ENCODE results near the gene DNM3. TPM values are rescaled to one million over a fixed set of nuclear protein-coding genes. Genes with fewer than 3 reads are reported as not detected.
A peak's percentile ranks its signal among the peaks of the same experiment; 100 is the strongest.

DNM3 gene
- total and polyA plus RNA-seq, 2 donors (not counting 3 experiments of a cell fraction or from before 2014, with no cell fraction given) = 1.4 to 2.5 TPM

DNA sequence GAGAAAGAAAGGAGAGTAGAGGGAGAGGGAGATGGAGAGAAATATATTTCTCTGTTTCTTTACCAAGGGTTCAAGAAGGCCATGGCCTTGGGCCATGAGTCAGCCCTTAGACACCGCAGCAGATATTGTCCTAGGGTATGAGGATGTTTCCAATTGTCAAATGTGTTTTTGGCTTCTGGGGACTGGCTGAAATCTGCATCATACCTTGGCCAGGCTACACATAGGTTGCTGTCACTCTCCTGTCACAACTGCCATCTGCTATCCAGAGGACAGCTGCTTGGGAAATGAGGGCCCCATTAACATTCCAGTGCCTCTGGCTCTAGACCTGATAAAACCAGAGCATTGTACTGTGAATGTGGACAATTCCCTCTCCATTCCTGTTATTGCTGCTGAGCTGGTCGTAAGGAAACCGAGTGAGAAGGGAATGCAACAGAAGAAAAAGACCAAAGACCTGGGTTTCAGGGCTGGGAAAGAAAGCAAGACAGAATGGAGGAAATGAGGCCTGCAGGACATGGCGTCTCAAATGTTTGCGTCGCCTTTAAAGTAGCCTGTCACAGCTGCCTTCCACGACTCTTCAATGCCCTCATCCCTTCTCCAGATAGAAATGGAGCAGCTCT lies 611.3 kb downstream of the DNM3 start:
- no peak overlapping the region for H2AFZ ChIP-seq (ENCODE audit: low read depth, low read length)
- no peak for DNase-seq (ENCODE audit: low read depth, low spot score)

More for the DNA sequence above, 611.3 kb downstream of the DNM3 start:
- BruUV-seq (replicated peaks) = no TSS peak
- no peaks in the 10 kb centered on the region for H3K79me2 ChIP-seq (ENCODE audit: control insufficient read depth, insufficient read depth, low read length)
- H3K4me1 ChIP-seq (ENCODE audit: control insufficient read depth, extremely low read depth, insufficient read depth, low read length) = peaks cover 22% of the 10 kb centered on the region
- no peak overlapping the region for H3K4me3 ChIP-seq (replicated peaks in 1 of 3; ENCODE audit: insufficient read depth in 1 of 3, low read depth in 1 of 3, low read length in 3 of 3)
- no peaks in the 10 kb centered on the region for H3K9me1 ChIP-seq (replicated peaks; ENCODE audit: control insufficient read depth, extremely low read depth, insufficient read depth, low read length)
- H3K9me3 ChIP-seq (replicated peaks; ENCODE audit: control insufficient read depth, insufficient read depth, low read length) = no peaks in the 10 kb centered on the region
- dilution Hi-C loops (cut with MboI; ENCODE audit: extremely low pct_ligation_motif_present, low sequenced_read_pairs) (no loop called here), intact Hi-C loops (cut with micrococcal nuclease) (loop anchor here (5.0 kb wide), 1 partner anchor 135 kb away; no protein-coding TSS in a partner anchor)
- no peak overlapping the region for H3K9ac ChIP-seq (replicated peaks; ENCODE audit: extremely low read depth, insufficient read depth, low read length)
- H4K20me1 ChIP-seq (replicated peaks; ENCODE audit: control insufficient read depth, extremely low read depth, insufficient read depth, low read length) = no peaks in the 10 kb centered on the region
- peak; percentile 4 for FAIRE-seq
- ChIA-PET POLR2A (no interaction called here), CTCF (interaction anchor here (1.1 to 1.4 kb wide), 2 partner anchors 14 to 267 kb away, joined by 3 to 5 read pairs; no protein-coding TSS in a partner anchor)
- TF ChIP-seq JUN (IDR thresholded peaks at IDR 0.05; ENCODE audit: borderline replicate concordance, insufficient read depth, insufficient read length, low read depth) (no peak), GATA2 (IDR thresholded peaks at IDR 0.05; ENCODE audit: insufficient read depth, insufficient read length, low read depth, low read length) (no peak), POLR2AphosphoS5 (IDR thresholded peaks at IDR 0.05; ENCODE audit: insufficient read depth, low read depth, low read length) (no peak), MYC (IDR thresholded peaks at IDR 0.05; ENCODE audit: low read depth, low read length) (no peak), FOS (IDR thresholded peaks at IDR 0.05; ENCODE audit: borderline replicate concordance, insufficient read depth, low read length) (no peak), EZH2 (IDR thresholded peaks at IDR 0.05; ENCODE audit: borderline replicate concordance, low read depth, low read length, severe bottlenecking) (no peak), POLR2A (IDR thresholded peaks at IDR 0.05; ENCODE audit: low read depth, low read length) (no peak)
- TF ChIP-seq, protein P1, sequence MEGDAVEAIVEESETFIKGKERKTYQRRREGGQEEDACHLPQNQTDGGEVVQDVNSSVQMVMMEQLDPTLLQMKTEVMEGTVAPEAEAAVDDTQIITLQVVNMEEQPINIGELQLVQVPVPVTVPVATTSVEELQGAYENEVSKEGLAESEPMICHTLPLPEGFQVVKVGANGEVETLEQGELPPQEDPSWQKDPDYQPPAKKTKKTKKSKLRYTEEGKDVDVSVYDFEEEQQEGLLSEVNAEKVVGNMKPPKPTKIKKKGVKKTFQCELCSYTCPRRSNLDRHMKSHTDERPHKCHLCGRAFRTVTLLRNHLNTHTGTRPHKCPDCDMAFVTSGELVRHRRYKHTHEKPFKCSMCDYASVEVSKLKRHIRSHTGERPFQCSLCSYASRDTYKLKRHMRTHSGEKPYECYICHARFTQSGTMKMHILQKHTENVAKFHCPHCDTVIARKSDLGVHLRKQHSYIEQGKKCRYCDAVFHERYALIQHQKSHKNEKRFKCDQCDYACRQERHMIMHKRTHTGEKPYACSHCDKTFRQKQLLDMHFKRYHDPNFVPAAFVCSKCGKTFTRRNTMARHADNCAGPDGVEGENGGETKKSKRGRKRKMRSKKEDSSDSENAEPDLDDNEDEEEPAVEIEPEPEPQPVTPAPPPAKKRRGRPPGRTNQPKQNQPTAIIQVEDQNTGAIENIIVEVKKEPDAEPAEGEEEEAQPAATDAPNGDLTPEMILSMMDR (IDR thresholded peaks at IDR 0.05; ENCODE audit: extremely low read depth in 1 of 2, insufficient read depth in 1 of 2, low read depth in 1 of 2, low read length in 2 of 2) = no peak
- TF ChIP-seq, protein P2, sequence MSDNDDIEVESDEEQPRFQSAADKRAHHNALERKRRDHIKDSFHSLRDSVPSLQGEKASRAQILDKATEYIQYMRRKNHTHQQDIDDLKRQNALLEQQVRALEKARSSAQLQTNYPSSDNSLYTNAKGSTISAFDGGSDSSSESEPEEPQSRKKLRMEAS (IDR thresholded peaks at IDR 0.05; ENCODE audit: insufficient read depth, insufficient read length) = no peak
- no peaks in the 10 kb centered on the region for H3K36me3 ChIP-seq (ENCODE audit: control insufficient read depth in 2 of 2, extremely low read depth in 1 of 2, insufficient read depth in 2 of 2, low read length in 2 of 2)
- H3K27ac ChIP-seq (ENCODE audit: insufficient read depth, low read depth, low read length) = no peak overlapping the region
- no peaks in the 10 kb centered on the region for H3K27me3 ChIP-seq (ENCODE audit: control insufficient read depth in 2 of 2, insufficient read depth in 2 of 2, low read length in 2 of 2)
- no peak overlapping the region for H3K4me2 ChIP-seq (ENCODE audit: insufficient read depth, low read length)
